ENCODE data around the gene SND1.

The SND1 gene

GRCh38 chr7:127736511-127736910 is 84.5 kb downstream of the SND1 start:
- DNase-seq: no peak

- DNase-seq: no peak
Measured at GRCh38 chr7:127738859-127739258, 86.9 kb downstream of the SND1 start.

- DNase-seq: no peak
Measured at GRCh38 chr7:127741764-127742375, 89.9 kb downstream of the SND1 start.

GRCh38 chr7:127745445-127745844 is 93.5 kb downstream of the SND1 start:
- DNase-seq: no peak

GRCh38 chr7:127751062-127751461 is 99.1 kb downstream of the SND1 start:
- no peak for DNase-seq

- DNase-seq: no peak
Measured at GRCh38 chr7:127751490-127752448, 99.8 kb downstream of the SND1 start.

DNA sequence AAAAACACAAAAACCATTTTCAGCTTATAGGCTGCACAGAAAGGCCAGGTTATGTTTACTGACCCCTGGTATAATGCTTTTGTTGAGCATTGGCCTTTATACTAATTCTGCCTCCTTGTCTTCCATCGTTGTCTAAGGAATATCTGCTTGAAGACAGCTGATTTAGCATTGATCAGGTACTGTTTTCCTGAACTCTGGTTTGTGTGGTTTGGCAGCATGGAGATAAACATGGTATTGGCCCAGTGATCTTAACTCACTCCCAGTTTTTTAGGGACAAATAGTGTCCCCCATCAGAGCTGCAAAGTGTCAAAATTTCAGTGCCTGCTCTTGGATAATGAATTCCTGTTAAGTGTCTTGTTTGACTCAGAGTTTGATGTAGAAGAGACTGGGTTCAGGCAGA is 100.8 kb downstream of the SND1 start:
- no peak for DNase-seq

GRCh38 chr7:127754457-127754856 is 102.5 kb downstream of the SND1 start:
- no peak for DNase-seq

DNA sequence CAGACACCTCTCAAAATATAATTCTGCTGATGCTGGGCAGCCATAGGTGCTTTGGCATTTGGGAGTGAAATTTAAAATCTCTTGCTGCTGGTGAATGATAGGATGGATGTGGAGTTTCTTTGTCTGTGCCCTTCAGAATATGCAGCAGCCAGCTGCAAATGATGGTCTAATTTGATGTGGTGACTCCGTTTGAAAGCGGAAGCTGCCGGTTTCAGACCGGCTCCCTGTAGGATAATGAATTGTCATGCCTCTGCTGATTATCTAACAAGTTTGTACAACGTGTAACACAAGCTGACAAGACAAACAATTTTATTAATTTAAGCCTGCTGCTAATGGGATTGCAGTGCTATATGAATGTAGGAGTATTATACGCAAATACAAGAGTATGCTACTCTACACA is 103.5 kb downstream of the SND1 start:
- DNase-seq: no peak

DNA sequence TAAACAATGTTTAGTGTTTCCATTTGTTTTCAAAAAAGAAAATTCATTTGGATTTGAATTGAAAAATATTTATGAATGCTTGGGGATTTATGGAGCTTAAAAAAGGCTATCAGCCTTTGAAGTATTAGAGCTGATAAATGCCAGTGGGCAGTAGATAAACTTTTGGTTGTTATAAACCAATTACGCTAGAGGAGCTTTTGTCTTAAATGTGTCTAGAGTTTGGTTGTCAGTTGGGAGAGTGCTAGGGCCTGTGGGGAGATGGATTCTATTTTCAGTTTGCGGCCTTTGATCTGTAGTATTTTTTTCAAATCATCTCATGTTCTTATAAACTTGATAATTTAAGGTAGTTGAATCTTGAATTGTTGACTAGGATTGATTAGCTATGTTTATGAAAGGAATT is 104.0 kb downstream of the SND1 start:
- DNase-seq: no peak

GRCh38 chr7:127758105-127758504 is 106.1 kb downstream of the SND1 start:
- DNase-seq: no peak

DNA sequence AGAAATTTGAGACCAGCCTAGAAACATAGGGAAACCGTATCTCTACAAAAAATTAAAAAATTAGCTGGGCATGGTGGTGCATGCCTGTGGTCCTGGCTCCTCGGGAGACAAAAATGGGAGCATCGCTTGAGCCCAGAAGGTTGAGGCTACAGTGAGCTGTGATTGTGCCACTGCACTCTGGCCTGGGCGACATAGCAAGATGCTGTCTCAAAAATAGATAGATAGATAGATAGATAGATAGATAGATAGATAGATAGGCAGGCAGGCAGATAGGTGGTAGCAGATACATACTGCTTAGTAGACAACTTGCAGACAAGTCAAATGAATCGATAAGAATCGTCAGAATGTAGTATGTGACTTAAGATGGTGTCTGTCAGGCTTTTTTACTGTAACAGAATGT is 106.9 kb downstream of the SND1 start:
- DNase-seq: no peak

- no peak for DNase-seq
Measured at GRCh38 chr7:127759945-127760421, 108.0 kb downstream of the SND1 start.

GRCh38 chr7:127760436-127761031 is 108.5 kb downstream of the SND1 start:
- DNase-seq: no peak

- no peak for DNase-seq
Measured at GRCh38 chr7:127761196-127761595, 109.2 kb downstream of the SND1 start.

GRCh38 chr7:127764681-127765080 is 112.7 kb downstream of the SND1 start:
- no peak for DNase-seq

DNA sequence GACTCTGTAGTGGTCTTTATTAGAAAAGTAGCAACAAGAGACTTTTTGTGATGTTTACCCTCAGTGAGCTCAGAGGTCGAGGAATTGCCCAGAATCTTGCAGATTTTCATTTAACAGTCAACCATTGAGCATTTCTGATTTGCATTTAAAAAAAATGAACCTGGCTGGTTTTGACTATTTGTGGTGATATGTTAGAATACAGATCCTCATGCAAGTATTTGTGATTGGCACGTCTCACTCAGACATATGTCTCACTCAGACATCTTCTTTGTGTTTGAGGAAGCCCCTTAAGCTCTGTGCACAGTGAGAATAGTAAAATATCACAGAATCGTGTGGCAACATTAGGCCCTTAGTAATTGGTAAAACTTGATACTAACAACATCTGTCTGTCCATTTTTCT is 113.2 kb downstream of the SND1 start:
- no peak for DNase-seq

GRCh38 chr7:127766831-127767459 is 115.0 kb downstream of the SND1 start:
- no peak for DNase-seq

DNA sequence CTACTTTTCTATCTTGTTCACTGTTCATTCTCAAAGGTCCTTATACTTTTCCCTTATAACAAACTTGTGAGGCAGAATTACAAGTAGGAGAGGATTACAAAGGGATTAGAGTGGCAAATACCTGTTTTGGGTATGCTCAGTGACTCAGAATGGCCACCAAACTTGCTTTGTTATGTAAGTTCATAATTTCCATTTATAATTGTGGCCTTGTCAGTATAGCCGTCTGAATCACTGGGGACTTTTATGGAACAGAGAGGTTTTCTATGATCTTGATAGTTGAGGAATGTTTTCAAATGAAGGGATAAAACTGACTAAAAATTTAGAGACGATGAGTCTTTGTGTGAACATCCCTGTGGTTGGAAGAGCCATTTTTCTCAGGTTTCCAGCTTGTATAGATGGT is 116.2 kb downstream of the SND1 start:
- no peak for DNase-seq

GRCh38 chr7:127769137-127769536 is 117.1 kb downstream of the SND1 start:
- no peak for DNase-seq

- DNase-seq: no peak
Measured at GRCh38 chr7:127769696-127770400, 117.9 kb downstream of the SND1 start.

DNA sequence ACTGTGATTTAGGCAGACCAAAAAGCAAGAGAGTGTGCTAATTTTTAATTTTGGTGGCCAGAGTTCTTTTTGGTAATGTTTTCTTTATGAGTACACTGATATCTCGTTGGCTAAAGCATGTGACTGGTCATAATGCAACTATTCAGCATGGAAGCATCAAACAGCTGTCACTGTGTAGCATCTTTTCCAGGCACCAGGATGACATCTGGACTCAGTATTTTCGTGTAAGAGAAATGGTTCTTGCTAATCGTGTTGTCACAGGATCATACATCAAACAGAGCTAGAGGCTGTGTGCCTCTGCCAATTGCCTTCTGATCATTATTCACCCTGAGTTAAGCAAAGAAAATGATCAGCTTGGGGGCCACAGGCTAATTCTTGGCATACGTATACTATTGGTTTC is 118.9 kb downstream of the SND1 start:
- DNase-seq: no peak

DNA sequence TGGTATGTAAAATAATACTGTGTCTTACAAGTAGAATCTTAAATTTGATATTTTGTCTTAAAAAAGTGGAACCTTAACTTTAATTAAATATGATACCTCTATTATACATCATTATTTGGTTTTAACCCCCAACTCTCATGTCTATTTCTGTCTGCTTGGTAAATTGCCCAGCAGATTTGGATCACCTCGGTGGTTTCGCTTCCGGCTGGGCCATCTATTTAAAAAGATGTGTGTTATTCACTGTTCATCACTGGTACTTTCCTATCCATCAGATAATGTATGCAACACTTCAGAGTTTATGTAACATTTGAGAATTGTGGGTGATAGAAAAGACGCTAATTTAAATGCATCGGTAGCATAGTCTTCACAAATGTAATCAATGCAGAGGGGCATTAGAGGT is 119.7 kb downstream of the SND1 start:
- DNase-seq: no peak
